ENCODE measurements around the gene SLC43A3. TPM values are rescaled to one million over a fixed set of nuclear protein-coding genes. Genes with fewer than 3 reads are reported as not detected.
"Not testable (repeated sequence)": the region's sequence is repeated elsewhere in the genome, so short reads cannot be mapped to it uniquely, and the experiment has no call there.

SLC43A3 gene
- polyA plus RNA-seq, 6 donors from 2014 or later = 14.5 to 20.8 (median 17.5) TPM

- Mint-ChIP-seq H3K4me3 (peak overlapping the region; percentile 58 to 90 (median 82)), H3K9me3 (no peaks in the 10 kb centered on the region), H3K27ac (peak overlapping the region in 2 of 6 donors; percentile 49 to 88), H3K4me1 (peaks cover 27 to 40% (median 33%) of the 10 kb centered on the region in 3 donors), H3K36me3 (peaks cover 0 to 8% of the 10 kb centered on the region in 2 donors), H3K27me3 (peaks cover 37 to 59% (median 54%) of the 10 kb centered on the region in 3 donors)
- DNase-seq (peak; percentile 69), ATAC-seq (ENCODE audit: low read depth in 2 of 2) (peak; percentile 50 to 52)
Measured at GRCh38 chr11:57456960-57457642, 30.2 kb upstream of the SLC43A3 start.

GRCh38 chr11:57453543-57454177 is 26.7 kb upstream of the SLC43A3 start:
- ATAC-seq (ENCODE audit: low read depth in 2 of 2) = no peak
- Mint-ChIP-seq H3K27ac (no peak overlapping the region), H3K9me3 (no peaks in the 10 kb centered on the region), H3K36me3 (no peaks in the 10 kb centered on the region), H3K27me3 (peaks cover 31 to 40% (median 36%) of the 10 kb centered on the region in 3 donors), H3K4me3 (no peak overlapping the region), H3K4me1 (peaks cover 12 to 14% (median 14%) of the 10 kb centered on the region in 3 donors)
- no peak for DNase-seq

- Mint-ChIP-seq H3K9me3 (no peaks in the 10 kb centered on the region), H3K27ac (no peak overlapping the region), H3K4me3 (no peak overlapping the region), H3K36me3 (no peaks in the 10 kb centered on the region), H3K27me3 (peaks cover 16 to 37% (median 36%) of the 10 kb centered on the region in 3 donors), H3K4me1 (no peaks in the 10 kb centered on the region)
- DNase-seq (no peak), ATAC-seq (ENCODE audit: low read depth in 2 of 2) (no peak)
Measured at GRCh38 chr11:57446055-57446454, 19.1 kb upstream of the SLC43A3 start.

- not testable (repeated sequence) for H3K9me3 Mint-ChIP-seq; H3K4me3 Mint-ChIP-seq; H3K4me1 Mint-ChIP-seq; H3K36me3 Mint-ChIP-seq; DNase-seq; ATAC-seq (ENCODE audit: low read depth in 2 of 2)
- Mint-ChIP-seq H3K27me3 (peaks cover 12 to 41% (median 33%) of the 10 kb centered on the region in 3 donors), H3K27ac (peak overlapping the region in 2 of 6 donors; percentile 5 to 8)
Measured at GRCh38 chr11:57445122-57445394, 18.1 kb upstream of the SLC43A3 start.

GRCh38 chr11:57444362-57445121 is 17.6 kb upstream of the SLC43A3 start:
- H3K9me3 Mint-ChIP-seq = no peaks in the 10 kb centered on the region
- H3K27me3 Mint-ChIP-seq = peaks cover 8 to 41% (median 28%) of the 10 kb centered on the region in 3 donors
- no peaks in the 10 kb centered on the region for H3K36me3 Mint-ChIP-seq
- DNase-seq = no peak
- no peaks in the 10 kb centered on the region for H3K4me1 Mint-ChIP-seq
- no peak for ATAC-seq (ENCODE audit: low read depth in 2 of 2)
- no peak overlapping the region for H3K4me3 Mint-ChIP-seq
- peak overlapping the region in 3 of 6 donors; percentile 5 to 68 (median 8) for H3K27ac Mint-ChIP-seq

- DNase-seq (no peak), ATAC-seq (ENCODE audit: low read depth in 2 of 2) (no peak)
- Mint-ChIP-seq H3K4me1 (no peaks in the 10 kb centered on the region), H3K36me3 (no peaks in the 10 kb centered on the region), H3K27me3 (peaks cover 3 to 14% (median 9%) of the 10 kb centered on the region in 3 donors), H3K4me3 (no peak overlapping the region), H3K27ac (peak overlapping the region in 1 of 6 donors; percentile 10), H3K9me3 (no peaks in the 10 kb centered on the region)
Measured at GRCh38 chr11:57440744-57441414, 14.0 kb upstream of the SLC43A3 start.

- no peak for ATAC-seq (ENCODE audit: low read depth in 2 of 2)
- Mint-ChIP-seq H3K27me3 (peaks cover under 1 to 9% (median 3%) of the 10 kb centered on the region in 3 donors), H3K4me3 (no peak overlapping the region), H3K27ac (no peak overlapping the region), H3K4me1 (no peaks in the 10 kb centered on the region), H3K9me3 (no peaks in the 10 kb centered on the region), H3K36me3 (no peaks in the 10 kb centered on the region)
- DNase-seq = no peak
Measured at GRCh38 chr11:57439786-57440185, 12.9 kb upstream of the SLC43A3 start.

- peaks cover 0 to 6% (median 0%) of the 10 kb centered on the region in 3 donors for H3K27me3 Mint-ChIP-seq
- no peaks in the 10 kb centered on the region for H3K4me1 Mint-ChIP-seq
- ATAC-seq (ENCODE audit: low read depth in 2 of 2) (no peak), DNase-seq (no peak)
- H3K9me3 Mint-ChIP-seq = no peaks in the 10 kb centered on the region
- H3K27ac Mint-ChIP-seq = no peak overlapping the region
- no peaks in the 10 kb centered on the region for H3K36me3 Mint-ChIP-seq
- H3K4me3 Mint-ChIP-seq = no peak overlapping the region
Measured at GRCh38 chr11:57438345-57439285, 11.7 kb upstream of the SLC43A3 start.

- Mint-ChIP-seq H3K4me1 (peaks cover 0 to 5% (median 0%) of the 10 kb centered on the region in 3 donors), H3K36me3 (no peaks in the 10 kb centered on the region), H3K4me3 (no peak overlapping the region), H3K9me3 (no peaks in the 10 kb centered on the region), H3K27ac (no peak overlapping the region), H3K27me3 (peaks cover 0 to 5% (median 0%) of the 10 kb centered on the region in 3 donors)
- no peak for ATAC-seq (ENCODE audit: low read depth in 2 of 2)
- DNase-seq = no peak
Measured at GRCh38 chr11:57436031-57436430, 9.1 kb upstream of the SLC43A3 start.

- Mint-ChIP-seq H3K9me3 (no peaks in the 10 kb centered on the region), H3K27me3 (no peaks in the 10 kb centered on the region), H3K27ac (peak overlapping the region in 1 of 6 donors; percentile 5), H3K36me3 (no peaks in the 10 kb centered on the region), H3K4me1 (peaks cover 0 to 5% (median 0%) of the 10 kb centered on the region in 3 donors), H3K4me3 (no peak overlapping the region)
- ATAC-seq (ENCODE audit: low read depth in 2 of 2) (no peak), DNase-seq (no peak)
Measured at GRCh38 chr11:57434640-57435546, 8.0 kb upstream of the SLC43A3 start.

GRCh38 chr11:57432714-57433163 is 5.8 kb upstream of the SLC43A3 start:
- H3K4me3 Mint-ChIP-seq = no peak overlapping the region
- no peak for ATAC-seq (ENCODE audit: low read depth in 2 of 2)
- no peak for DNase-seq
- no peaks in the 10 kb centered on the region for H3K27me3 Mint-ChIP-seq
- peaks cover under 1 to 6% (median under 1%) of the 10 kb centered on the region in 3 donors for H3K4me1 Mint-ChIP-seq
- H3K36me3 Mint-ChIP-seq = no peaks in the 10 kb centered on the region
- H3K27ac Mint-ChIP-seq = peak overlapping the region in 2 of 6 donors; percentile 44 to 76
- no peaks in the 10 kb centered on the region for H3K9me3 Mint-ChIP-seq

- H3K9me3 Mint-ChIP-seq = no peaks in the 10 kb centered on the region
- no peaks in the 10 kb centered on the region for H3K36me3 Mint-ChIP-seq
- no peak for DNase-seq
- H3K4me1 Mint-ChIP-seq = peaks cover 6 to 12% (median 6%) of the 10 kb centered on the region in 3 donors
- H3K4me3 Mint-ChIP-seq = no peak overlapping the region
- no peak for ATAC-seq (ENCODE audit: low read depth in 2 of 2)
- no peaks in the 10 kb centered on the region for H3K27me3 Mint-ChIP-seq
- peak overlapping the region in 2 of 6 donors; percentile 44 to 75 for H3K27ac Mint-ChIP-seq
Measured at GRCh38 chr11:57432149-57432561, 5.2 kb upstream of the SLC43A3 start.

Data from naive B cell (primary cell).